HG03442 (cell line): Measurements from ENCODE around the gene CHST8.

Experiments used
- ATAC-seq: cut with Tn5 transposase; IDR thresholded peaks from one replicate; pipeline ENCODE4 v1.9.1; 2021; ENCODE audit warnings: mild to moderate bottlenecking, moderate library complexity; ENCODE audit not compliant: unreplicated experiment

Gene CHST8

GRCh38 chr19:33734913-33735312, 113.2 kb downstream of the CHST8 start:
- no peak for ATAC-seq

GRCh38 chr19:33736158-33736557, 114.4 kb downstream of the CHST8 start:
- no peak for ATAC-seq

- ATAC-seq = no peak
Observed at GRCh38 chr19:33736787-33737186, 115.0 kb downstream of the CHST8 start.

GRCh38 chr19:33737681-33738371, 116.1 kb downstream of the CHST8 start:
- ATAC-seq = no peak

GRCh38 chr19:33740811-33741396, 119.2 kb downstream of the CHST8 start:
- ATAC-seq = no peak

- ATAC-seq = no peak
Observed at GRCh38 chr19:33745297-33745696, 123.5 kb downstream of the CHST8 start.

GRCh38 chr19:33746159-33746558, 124.4 kb downstream of the CHST8 start:
- no peak for ATAC-seq

- no peak for ATAC-seq
Observed at GRCh38 chr19:33747273-33747672, 125.5 kb downstream of the CHST8 start.

- ATAC-seq = no peak
Observed at GRCh38 chr19:33748231-33748630, 126.5 kb downstream of the CHST8 start.

- no peak for ATAC-seq
Observed at GRCh38 chr19:33749016-33749415, 127.3 kb downstream of the CHST8 start.

GRCh38 chr19:33749619-33750175, 127.9 kb downstream of the CHST8 start:
- no peak for ATAC-seq

GRCh38 chr19:33750587-33751435, 129.1 kb downstream of the CHST8 start:
- ATAC-seq = no peak

- ATAC-seq = no peak
Observed at GRCh38 chr19:33751436-33751770, 129.7 kb downstream of the CHST8 start.

- no peak for ATAC-seq
Observed at GRCh38 chr19:33752018-33752800, 130.5 kb downstream of the CHST8 start.

- no peak for ATAC-seq
Observed at GRCh38 chr19:33752945-33753344, 131.2 kb downstream of the CHST8 start.

- no peak for ATAC-seq
Observed at GRCh38 chr19:33754361-33754760, 132.6 kb downstream of the CHST8 start.

- ATAC-seq = no peak
Observed at GRCh38 chr19:33755099-33756035, 133.6 kb downstream of the CHST8 start.

GRCh38 chr19:33756177-33756576, 134.4 kb downstream of the CHST8 start:
- ATAC-seq = no peak

- ATAC-seq = no peak
Observed at GRCh38 chr19:33758541-33759013, 136.8 kb downstream of the CHST8 start.

GRCh38 chr19:33759356-33759755, 137.6 kb downstream of the CHST8 start:
- no peak for ATAC-seq
